ENCODE results near the gene C19orf38. TPM values are rescaled to one million over a fixed set of nuclear protein-coding genes. Genes with fewer than 3 reads are reported as not detected.
A peak's percentile ranks its signal among the peaks of the same experiment; 100 is the strongest.
"Not testable (repeated sequence)": the region's sequence is repeated elsewhere in the genome, so short reads cannot be mapped to it uniquely, and the experiment has no call there.

The C19orf38 gene
- total RNA-seq, 4 donors from 2014 or later: 0.42 to 4.5 (median 2.4) TPM

DNA sequence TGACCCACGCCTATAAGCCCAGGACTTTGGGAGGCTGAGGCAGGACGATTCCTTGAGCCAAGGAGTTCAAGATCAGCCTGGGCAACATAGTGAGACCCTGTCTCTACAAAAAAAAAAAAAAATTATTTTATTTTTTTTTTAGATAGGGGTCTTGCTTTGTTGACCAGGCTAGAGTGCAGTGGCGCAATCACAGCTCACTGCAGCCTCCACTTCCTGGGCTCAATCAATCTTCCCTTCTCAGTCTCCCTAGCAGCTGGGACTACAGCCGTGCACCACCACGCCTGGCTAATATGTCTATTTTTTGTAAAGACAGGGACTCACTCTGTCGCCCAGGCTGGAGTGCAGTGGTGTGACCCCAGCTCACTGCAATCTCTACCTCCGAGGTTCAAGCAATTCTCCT is 4.7 kb downstream of the C19orf38 start:
- no peak overlapping the region for H3K4me3 ChIP-seq
- 76 to 78% methylated on average over 7 of the region's 7 CpGs for WGBS, 2 donors
- no peaks in the 10 kb centered on the region for H3K9me3 ChIP-seq
- no peak overlapping the region for H3K27ac ChIP-seq
- no peak for TF ChIP-seq EP300 (IDR thresholded peaks at IDR 0.05)
- TF ChIP-seq CTCF (IDR thresholded peaks at IDR 0.05): no peak
- TF ChIP-seq POLR2A (IDR thresholded peaks at IDR 0.05): no peak
- peaks cover 0 to 16% of the 10 kb centered on the region in 2 donors for H3K27me3 ChIP-seq
- no peaks in the 10 kb centered on the region for H3K4me1 ChIP-seq
- DNase-seq (ENCODE audit: low spot score in 2 of 2): no peak
- no peaks in the 10 kb centered on the region for H3K36me3 ChIP-seq

DNA sequence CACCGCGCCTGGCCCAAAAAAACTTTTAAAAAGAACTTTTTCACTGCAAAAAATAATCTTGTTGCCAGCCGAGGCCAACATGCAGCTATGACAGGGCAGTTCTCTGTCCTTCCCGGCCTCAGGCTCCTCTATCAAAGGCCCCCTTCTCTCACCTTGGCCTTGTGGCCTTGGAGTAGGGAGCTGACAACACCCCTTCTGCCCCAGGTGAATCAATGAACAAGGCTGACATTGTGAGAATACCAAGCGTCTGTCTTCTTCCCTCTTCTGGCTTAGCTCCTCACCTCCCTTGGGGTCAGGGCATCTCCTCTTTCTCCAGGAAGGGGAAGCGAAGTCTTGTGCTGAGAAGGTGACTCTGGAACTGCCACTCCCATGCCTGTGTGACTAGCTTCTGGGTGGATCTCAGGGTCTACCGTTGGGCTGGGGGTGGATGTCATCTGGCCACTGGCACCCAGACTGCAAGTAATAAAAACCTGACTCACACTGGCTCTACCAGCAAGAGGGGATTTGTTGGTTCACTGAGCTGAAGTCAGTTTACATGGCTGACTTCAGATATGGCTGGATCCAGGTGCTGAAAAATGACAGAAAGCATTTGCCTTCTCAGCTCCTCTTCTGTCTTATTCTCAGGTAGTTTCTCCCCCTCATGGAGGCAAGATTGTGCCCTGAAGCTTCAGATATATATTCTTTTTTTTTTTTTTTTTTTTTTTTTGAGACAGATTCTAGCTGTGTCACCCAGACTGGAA is 6.3 kb downstream of the C19orf38 start:
- WGBS, 2 donors: 42 to 46% methylated on average over 7 of the region's 7 CpGs
- Histone ChIP-seq H3K4me1 (no peaks in the 10 kb centered on the region), H3K4me3 (no peak overlapping the region), H3K36me3 (no peaks in the 10 kb centered on the region), H3K9me3 (no peaks in the 10 kb centered on the region), H3K27me3 (peaks cover 0 to 7% of the 10 kb centered on the region in 2 donors), H3K27ac (no peak overlapping the region)
- DNase-seq (ENCODE audit: low spot score in 2 of 2): no peak
- TF ChIP-seq CTCF (IDR thresholded peaks at IDR 0.05): no peak
- no peak for TF ChIP-seq EP300 (IDR thresholded peaks at IDR 0.05)
- no peak for TF ChIP-seq POLR2A (IDR thresholded peaks at IDR 0.05)

- no peaks in the 10 kb centered on the region for H3K9me3 ChIP-seq
- no peak for TF ChIP-seq POLR2A (IDR thresholded peaks at IDR 0.05)
- TF ChIP-seq CTCF (IDR thresholded peaks at IDR 0.05): peak in 3 of 5 experiments; percentile 17 to 35 (median 24)
- TF ChIP-seq EP300 (IDR thresholded peaks at IDR 0.05): no peak
- H3K4me3 ChIP-seq: no peak overlapping the region
- no peaks in the 10 kb centered on the region for H3K27me3 ChIP-seq
- no peak for DNase-seq (ENCODE audit: low spot score in 2 of 2)
- 61 to 75% methylated on average over 5 of the region's 5 CpGs for WGBS, 2 donors
- H3K4me1 ChIP-seq: no peaks in the 10 kb centered on the region
- H3K36me3 ChIP-seq: no peaks in the 10 kb centered on the region
- H3K27ac ChIP-seq: no peak overlapping the region
Measured at GRCh38 chr19:10855879-10856522, 7.8 kb downstream of the C19orf38 start.

- 89 to 100% methylated on average over 1 of the region's 1 CpG for WGBS, 2 donors
- not testable (repeated sequence) for H3K27ac ChIP-seq; H3K4me3 ChIP-seq; H3K9me3 ChIP-seq; H3K4me1 ChIP-seq; DNase-seq (ENCODE audit: low spot score in 2 of 2); H3K36me3 ChIP-seq; H3K27me3 ChIP-seq
Measured at GRCh38 chr19:10856899-10857298, 8.7 kb downstream of the C19orf38 start.

- no peak for DNase-seq (ENCODE audit: low spot score in 2 of 2)
- whole genome bisulfite sequencing, 2 donors: 38 to 41% methylated on average over 4 of the region's 4 CpGs
- Histone ChIP-seq H3K27me3 (no peaks in the 10 kb centered on the region), H3K4me3 (no peak overlapping the region), H3K9me3 (no peaks in the 10 kb centered on the region), H3K4me1 (peaks cover 0 to 2% (median 0%) of the 10 kb centered on the region in 4 donors), H3K27ac (no peak overlapping the region), H3K36me3 (no peaks in the 10 kb centered on the region)
- TF ChIP-seq EP300 (IDR thresholded peaks at IDR 0.05) (no peak), CTCF (IDR thresholded peaks at IDR 0.05) (peak in 3 of 5 experiments; percentile 32 to 46 (median 37)), POLR2A (IDR thresholded peaks at IDR 0.05) (no peak)
Measured at GRCh38 chr19:10858204-10858828, 10.1 kb downstream of the C19orf38 start.

Measured in tibial nerve (tissue), 4 donors.